ENCODE measurements around the gene KCNQ2. TPM values are rescaled to one million over a fixed set of nuclear protein-coding genes. Genes with fewer than 3 reads are reported as not detected.

KCNQ2 gene
- total and polyA plus RNA-seq, 8 donors: 8.4 to 19.1 (median 14.1) TPM; not detected in 2

- TF ChIP-seq, protein P1, sequence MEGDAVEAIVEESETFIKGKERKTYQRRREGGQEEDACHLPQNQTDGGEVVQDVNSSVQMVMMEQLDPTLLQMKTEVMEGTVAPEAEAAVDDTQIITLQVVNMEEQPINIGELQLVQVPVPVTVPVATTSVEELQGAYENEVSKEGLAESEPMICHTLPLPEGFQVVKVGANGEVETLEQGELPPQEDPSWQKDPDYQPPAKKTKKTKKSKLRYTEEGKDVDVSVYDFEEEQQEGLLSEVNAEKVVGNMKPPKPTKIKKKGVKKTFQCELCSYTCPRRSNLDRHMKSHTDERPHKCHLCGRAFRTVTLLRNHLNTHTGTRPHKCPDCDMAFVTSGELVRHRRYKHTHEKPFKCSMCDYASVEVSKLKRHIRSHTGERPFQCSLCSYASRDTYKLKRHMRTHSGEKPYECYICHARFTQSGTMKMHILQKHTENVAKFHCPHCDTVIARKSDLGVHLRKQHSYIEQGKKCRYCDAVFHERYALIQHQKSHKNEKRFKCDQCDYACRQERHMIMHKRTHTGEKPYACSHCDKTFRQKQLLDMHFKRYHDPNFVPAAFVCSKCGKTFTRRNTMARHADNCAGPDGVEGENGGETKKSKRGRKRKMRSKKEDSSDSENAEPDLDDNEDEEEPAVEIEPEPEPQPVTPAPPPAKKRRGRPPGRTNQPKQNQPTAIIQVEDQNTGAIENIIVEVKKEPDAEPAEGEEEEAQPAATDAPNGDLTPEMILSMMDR (IDR thresholded peaks at IDR 0.05): no peak
- Histone ChIP-seq H3K4me1 (no peaks in the 10 kb centered on the region), H3K27me3 (peaks cover 19 to 94% of the 10 kb centered on the region in 2 donors), H3K36me3 (no peaks in the 10 kb centered on the region), H3K9me3 (no peaks in the 10 kb centered on the region), H3K4me3 (no peak overlapping the region), H3K27ac (no peak overlapping the region)
- ATAC-seq (no peak), DNase-seq (peak in 1 of 4 donors; percentile 34)
- intact Hi-C loops (cut with DNase I): no loop called here
These were observed 97.0 kb downstream of the KCNQ2 start for GRCh38 chr20:63375438-63375837.

DNA sequence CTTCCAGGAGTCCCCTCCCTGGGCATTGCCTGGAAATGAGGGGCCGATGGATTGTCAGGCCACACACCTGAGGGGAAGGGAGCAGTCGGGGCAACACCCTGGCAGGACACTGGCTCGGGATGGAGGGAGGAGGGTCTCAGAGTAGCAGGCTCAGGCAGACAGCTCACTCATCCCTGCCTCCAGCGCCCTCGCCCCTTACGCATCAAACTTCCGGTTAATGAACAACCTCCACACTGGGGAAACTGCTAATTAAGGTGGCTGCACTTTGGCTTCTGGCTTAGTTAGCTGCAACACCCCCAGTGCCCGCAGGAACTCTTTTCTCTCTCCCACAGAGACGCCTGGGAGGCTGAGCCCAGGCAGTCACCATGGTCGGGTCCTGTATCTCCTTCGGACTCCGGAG lies 98.0 kb downstream of the KCNQ2 start:
- Histone ChIP-seq H3K4me3 (no peak overlapping the region), H3K36me3 (no peaks in the 10 kb centered on the region), H3K4me1 (no peaks in the 10 kb centered on the region), H3K27me3 (peaks cover 19 to 96% of the 10 kb centered on the region in 2 donors), H3K27ac (no peak overlapping the region), H3K9me3 (no peaks in the 10 kb centered on the region)
- TF ChIP-seq, protein P1 (IDR thresholded peaks at IDR 0.05): no peak
- ATAC-seq: no peak
- DNase-seq: peak in 1 of 4 donors; percentile 36
- intact Hi-C loops (cut with DNase I): no loop called here

DNA sequence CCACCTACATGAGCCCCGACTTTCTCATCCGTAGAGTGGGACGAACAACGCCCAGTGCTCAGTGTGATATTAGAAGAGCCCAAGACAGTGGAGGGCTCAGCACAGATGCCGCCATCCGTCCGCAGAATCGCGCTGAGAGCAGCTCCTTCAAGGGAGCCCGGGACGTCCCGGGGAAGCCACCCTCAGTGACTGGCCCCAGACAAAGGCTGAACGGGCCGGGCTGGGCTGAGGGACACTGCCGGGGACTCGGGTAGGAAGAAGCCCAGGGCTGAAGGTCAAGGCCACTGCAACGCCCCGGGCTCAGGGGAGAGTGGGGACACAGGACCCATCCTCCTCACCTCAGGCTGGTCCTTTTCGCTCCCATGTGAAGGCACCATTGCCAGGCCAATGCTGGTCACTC lies 98.5 kb downstream of the KCNQ2 start:
- Histone ChIP-seq H3K27ac (no peak overlapping the region), H3K4me3 (no peak overlapping the region), H3K36me3 (no peaks in the 10 kb centered on the region), H3K4me1 (no peaks in the 10 kb centered on the region), H3K27me3 (peaks cover 19 to 94% of the 10 kb centered on the region in 2 donors), H3K9me3 (no peaks in the 10 kb centered on the region)
- DNase-seq (peak in 1 of 4 donors; percentile 78), ATAC-seq (no peak)
- intact Hi-C loops (cut with DNase I): no loop called here
- TF ChIP-seq, protein P1 (IDR thresholded peaks at IDR 0.05): no peak

DNA sequence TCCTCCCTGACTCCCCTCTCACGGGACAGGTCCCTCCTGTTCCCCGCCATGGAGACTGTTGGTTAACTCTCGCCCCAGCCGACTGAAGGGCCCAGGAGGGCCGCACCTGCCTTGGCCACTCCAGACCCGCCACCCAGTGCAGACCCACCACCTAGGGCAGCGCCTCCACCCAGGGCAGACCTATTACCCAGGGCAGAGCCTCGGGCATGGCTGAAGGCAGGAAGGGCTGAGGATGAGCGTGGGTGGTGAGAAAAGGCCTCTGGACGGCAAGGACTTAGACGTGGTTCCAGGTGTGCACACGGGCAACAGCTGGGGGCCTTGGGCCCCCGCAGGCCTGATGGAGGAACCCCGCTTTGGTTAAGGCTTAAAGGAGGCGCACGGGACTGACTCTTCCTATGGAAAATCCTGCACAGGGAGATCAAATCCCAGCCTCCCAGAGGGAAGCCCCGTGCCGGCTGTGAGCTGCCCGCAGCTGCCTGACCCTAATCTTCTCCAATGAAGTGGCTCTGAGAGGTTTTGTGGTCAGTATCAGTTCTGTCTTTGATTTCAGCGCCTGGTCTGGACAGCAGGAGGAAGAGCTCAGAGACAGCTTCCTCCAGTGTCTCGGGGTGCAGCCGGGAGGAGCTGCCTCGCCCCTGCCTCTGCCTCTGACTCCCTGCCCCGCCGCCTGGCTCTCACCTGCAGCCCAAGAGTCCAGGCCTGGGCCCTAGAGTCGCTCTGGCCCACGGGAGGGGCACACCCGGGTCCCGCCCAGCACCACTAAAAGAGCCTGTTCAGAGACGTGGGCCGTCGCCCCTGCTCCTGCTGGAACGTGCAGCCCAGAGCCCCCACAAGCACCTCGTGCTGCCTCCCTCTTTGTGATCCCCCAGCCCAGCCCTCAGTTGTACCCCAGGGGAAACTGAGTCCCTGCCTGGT lies 99.2 kb downstream of the KCNQ2 start:
- H3K4me1 ChIP-seq: no peaks in the 10 kb centered on the region
- no peak overlapping the region for H3K4me3 ChIP-seq
- H3K27ac ChIP-seq: no peak overlapping the region
- no peaks in the 10 kb centered on the region for H3K9me3 ChIP-seq
- peak in 2 of 4 donors; percentile 64 to 75 for DNase-seq
- peaks cover 19 to 94% of the 10 kb centered on the region in 2 donors for H3K27me3 ChIP-seq
- TF ChIP-seq, protein P1 (IDR thresholded peaks at IDR 0.05): no peak
- intact Hi-C loops (cut with DNase I): no loop called here
- no peak for ATAC-seq
- no peaks in the 10 kb centered on the region for H3K36me3 ChIP-seq

GRCh38 chr20:63371291-63371865 lies 101.1 kb downstream of the KCNQ2 start:
- TF ChIP-seq, protein P1 (IDR thresholded peaks at IDR 0.05): no peak
- H3K36me3 ChIP-seq: no peaks in the 10 kb centered on the region
- DNase-seq: peak in 1 of 4 donors; percentile 57
- no peaks in the 10 kb centered on the region for H3K4me1 ChIP-seq
- H3K9me3 ChIP-seq: no peaks in the 10 kb centered on the region
- ATAC-seq: no peak
- peaks cover 3 to 94% of the 10 kb centered on the region in 2 donors for H3K27me3 ChIP-seq
- intact Hi-C loops (cut with DNase I): no loop called here
- H3K4me3 ChIP-seq: no peak overlapping the region
- H3K27ac ChIP-seq: no peak overlapping the region
